ENCODE results near the gene PGLYRP2. TPM values are rescaled to one million over a fixed set of nuclear protein-coding genes. Genes with fewer than 3 reads are reported as not detected.

PGLYRP2 gene
- total RNA-seq, 4 donors from 2014 or later = not detected

GRCh38 chr19:15438577-15438976, 40.7 kb downstream of the PGLYRP2 start:
- Histone ChIP-seq H3K27ac (no peak overlapping the region), H3K27me3 (no peaks in the 10 kb centered on the region), H3K9me3 (no peaks in the 10 kb centered on the region), H3K4me1 (peaks cover 0 to 10% (median 0%) of the 10 kb centered on the region in 4 donors), H3K4me3 (no peak overlapping the region), H3K36me3 (peaks cover 0 to 50% (median 0%) of the 10 kb centered on the region in 3 donors)
- no peak for DNase-seq (ENCODE audit: low spot score in 2 of 2)
- 82 to 100% methylated on average over 3 to 15 of the region's 27 CpGs for WGBS, 2 donors
- TF ChIP-seq POLR2A (IDR thresholded peaks at IDR 0.05) (no peak), EP300 (IDR thresholded peaks at IDR 0.05) (no peak)
- TF ChIP-seq, protein P1, sequence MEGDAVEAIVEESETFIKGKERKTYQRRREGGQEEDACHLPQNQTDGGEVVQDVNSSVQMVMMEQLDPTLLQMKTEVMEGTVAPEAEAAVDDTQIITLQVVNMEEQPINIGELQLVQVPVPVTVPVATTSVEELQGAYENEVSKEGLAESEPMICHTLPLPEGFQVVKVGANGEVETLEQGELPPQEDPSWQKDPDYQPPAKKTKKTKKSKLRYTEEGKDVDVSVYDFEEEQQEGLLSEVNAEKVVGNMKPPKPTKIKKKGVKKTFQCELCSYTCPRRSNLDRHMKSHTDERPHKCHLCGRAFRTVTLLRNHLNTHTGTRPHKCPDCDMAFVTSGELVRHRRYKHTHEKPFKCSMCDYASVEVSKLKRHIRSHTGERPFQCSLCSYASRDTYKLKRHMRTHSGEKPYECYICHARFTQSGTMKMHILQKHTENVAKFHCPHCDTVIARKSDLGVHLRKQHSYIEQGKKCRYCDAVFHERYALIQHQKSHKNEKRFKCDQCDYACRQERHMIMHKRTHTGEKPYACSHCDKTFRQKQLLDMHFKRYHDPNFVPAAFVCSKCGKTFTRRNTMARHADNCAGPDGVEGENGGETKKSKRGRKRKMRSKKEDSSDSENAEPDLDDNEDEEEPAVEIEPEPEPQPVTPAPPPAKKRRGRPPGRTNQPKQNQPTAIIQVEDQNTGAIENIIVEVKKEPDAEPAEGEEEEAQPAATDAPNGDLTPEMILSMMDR (IDR thresholded peaks at IDR 0.05) = no peak

DNA sequence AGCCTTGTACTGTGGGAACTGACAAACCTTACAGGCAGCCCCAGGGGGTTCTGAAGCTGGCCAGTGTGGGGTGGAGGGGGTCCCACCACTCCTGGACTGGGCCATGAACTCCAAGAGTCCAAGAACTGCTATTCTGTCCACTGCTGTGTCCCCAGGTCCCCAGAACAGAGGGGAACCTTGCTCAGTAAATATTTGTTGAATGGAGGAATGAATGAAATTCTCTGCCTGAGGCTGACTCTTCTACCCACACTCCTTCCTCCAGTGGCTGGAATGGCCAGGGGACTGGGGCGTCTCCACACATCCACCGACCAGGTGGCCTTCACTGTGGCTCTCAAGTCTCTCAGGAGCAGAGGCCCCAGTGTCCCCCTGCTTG, 41.2 kb downstream of the PGLYRP2 start:
- no peak overlapping the region for H3K27ac ChIP-seq
- H3K4me1 ChIP-seq = peaks cover 0 to 15% (median 2%) of the 10 kb centered on the region in 4 donors
- peaks cover 0 to 50% (median 0%) of the 10 kb centered on the region in 3 donors for H3K36me3 ChIP-seq
- no peaks in the 10 kb centered on the region for H3K27me3 ChIP-seq
- no peaks in the 10 kb centered on the region for H3K9me3 ChIP-seq
- no peak for DNase-seq (ENCODE audit: low spot score in 2 of 2)
- WGBS, 2 donors = 82 to 90% methylated on average over 2 of the region's 2 CpGs
- TF ChIP-seq, protein P1 (IDR thresholded peaks at IDR 0.05) = no peak
- TF ChIP-seq EP300 (IDR thresholded peaks at IDR 0.05) (no peak), POLR2A (IDR thresholded peaks at IDR 0.05) (no peak)
- H3K4me3 ChIP-seq = no peak overlapping the region

GRCh38 chr19:15437355-15438123, 41.8 kb downstream of the PGLYRP2 start:
- H3K4me1 ChIP-seq = peaks cover 0 to 17% (median 2%) of the 10 kb centered on the region in 4 donors
- H3K27ac ChIP-seq = no peak overlapping the region
- TF ChIP-seq EP300 (IDR thresholded peaks at IDR 0.05) (no peak), POLR2A (IDR thresholded peaks at IDR 0.05) (no peak)
- TF ChIP-seq, protein P1 (IDR thresholded peaks at IDR 0.05) = peak in 1 of 5 experiments; percentile 14
- H3K36me3 ChIP-seq = peaks cover 0 to 47% (median 0%) of the 10 kb centered on the region in 3 donors
- H3K9me3 ChIP-seq = no peaks in the 10 kb centered on the region
- no peak overlapping the region for H3K4me3 ChIP-seq
- no peaks in the 10 kb centered on the region for H3K27me3 ChIP-seq
- 63 to 68% methylated on average over 10 of the region's 10 CpGs for WGBS, 2 donors
- DNase-seq (ENCODE audit: low spot score in 2 of 2) = no peak

DNA sequence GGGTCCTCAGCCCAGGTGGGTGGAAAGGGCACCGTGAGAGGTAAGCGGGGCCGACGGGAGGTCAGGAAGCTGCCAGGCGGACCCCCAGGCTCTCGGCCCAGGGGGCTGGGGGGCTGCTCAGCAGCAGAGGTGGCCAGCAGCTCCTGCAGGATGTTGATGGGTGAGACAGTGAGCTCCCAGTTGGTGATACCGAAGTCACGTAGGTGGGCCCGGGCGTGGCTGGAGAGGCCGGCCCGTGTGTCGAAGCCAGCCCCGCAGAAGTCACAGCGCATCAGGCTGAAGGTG, 42.5 kb downstream of the PGLYRP2 start:
- Histone ChIP-seq H3K27me3 (no peaks in the 10 kb centered on the region), H3K4me3 (no peak overlapping the region), H3K27ac (no peak overlapping the region), H3K4me1 (peaks cover 0 to 18% (median 3%) of the 10 kb centered on the region in 4 donors), H3K36me3 (peaks cover 0 to 43% (median 0%) of the 10 kb centered on the region in 3 donors), H3K9me3 (no peaks in the 10 kb centered on the region)
- TF ChIP-seq POLR2A (IDR thresholded peaks at IDR 0.05) (no peak), EP300 (IDR thresholded peaks at IDR 0.05) (no peak)
- TF ChIP-seq, protein P1 (IDR thresholded peaks at IDR 0.05) = no peak
- 50 to 86% methylated on average over 1 to 15 of the region's 15 CpGs for WGBS, 2 donors
- no peak for DNase-seq (ENCODE audit: low spot score in 2 of 2)

DNA sequence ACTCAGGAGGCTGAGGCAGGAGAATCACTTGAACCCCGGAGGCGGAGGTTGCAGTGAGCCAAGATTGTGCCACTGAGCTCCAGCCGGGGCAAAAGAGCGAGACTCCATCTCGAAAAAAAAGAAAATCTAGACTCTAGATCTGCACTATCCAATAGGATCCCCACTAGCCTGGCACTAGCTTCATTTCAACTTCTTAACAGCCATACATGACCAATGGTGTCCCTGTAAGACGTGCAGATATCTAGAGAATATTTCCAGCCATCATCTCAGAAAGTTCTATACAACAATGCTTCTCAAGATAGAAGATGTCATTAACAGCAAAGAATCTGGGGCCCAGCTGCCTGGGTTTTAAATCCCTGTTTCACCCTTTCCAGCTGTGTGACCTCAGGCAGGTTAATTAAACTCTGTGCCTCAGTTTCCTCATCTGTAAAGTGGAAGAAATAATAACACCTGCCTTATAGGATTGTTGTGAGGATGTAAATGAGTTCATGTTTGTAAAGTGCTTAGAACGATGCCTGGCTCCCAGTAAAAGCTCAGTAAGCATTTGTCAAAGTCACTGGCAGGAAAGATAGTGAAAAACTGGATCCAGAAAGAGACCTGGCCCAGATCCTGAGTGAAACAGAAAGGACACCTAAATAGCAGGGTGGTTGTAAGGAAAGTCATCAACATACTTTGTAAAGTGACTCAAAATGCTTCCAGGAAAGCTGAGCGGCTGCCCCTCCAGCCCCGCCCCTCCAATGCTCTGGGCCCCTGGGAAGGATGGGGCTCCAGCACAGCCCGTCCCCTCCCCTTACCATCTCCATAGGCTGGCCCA, 43.1 kb downstream of the PGLYRP2 start:
- 83 to 87% methylated on average over 10 of the region's 10 CpGs for WGBS, 2 donors
- Histone ChIP-seq H3K9me3 (no peaks in the 10 kb centered on the region), H3K27me3 (no peaks in the 10 kb centered on the region), H3K4me3 (no peak overlapping the region), H3K27ac (no peak overlapping the region), H3K36me3 (peaks cover 0 to 43% (median 0%) of the 10 kb centered on the region in 3 donors), H3K4me1 (peaks cover 0 to 24% (median 9%) of the 10 kb centered on the region in 4 donors)
- no peak for DNase-seq (ENCODE audit: low spot score in 2 of 2)
- no peak for TF ChIP-seq POLR2A (IDR thresholded peaks at IDR 0.05)
- TF ChIP-seq, protein P1 (IDR thresholded peaks at IDR 0.05) = no peak
- no peak for TF ChIP-seq EP300 (IDR thresholded peaks at IDR 0.05)
